Measurements from ENCODE around the gene CDH23.

Gene CDH23

DNA sequence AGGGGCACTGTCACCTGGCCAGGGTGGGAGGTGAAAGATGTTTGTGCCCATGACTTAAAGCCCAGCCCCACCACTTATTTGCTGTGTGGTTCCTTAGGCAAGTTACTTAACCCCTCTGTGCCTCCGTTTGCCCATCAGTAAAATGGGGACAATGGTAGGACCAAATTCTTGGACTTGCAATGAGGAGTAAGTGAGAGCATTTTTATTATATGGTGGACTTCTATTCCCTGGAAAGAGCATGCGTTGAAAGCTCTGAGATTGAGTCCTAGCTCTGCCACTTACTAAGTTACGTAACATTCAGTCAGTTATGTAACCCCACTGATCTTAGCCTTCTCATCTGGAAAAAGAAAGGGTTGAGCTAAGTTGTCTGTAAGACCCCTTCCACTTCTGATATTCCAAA is 357.8 kb downstream of the CDH23 start:
- Histone ChIP-seq H3K9me3 (ENCODE audit: insufficient read depth, low read depth, low read length) (peaks cover 2% of the 10 kb centered on the region), H4K12ac (ENCODE audit: low read depth, low read length) (no peak overlapping the region)
- WGBS (ENCODE audit: extremely low coverage, insufficient coverage, insufficient read length): no CpG with 5 or more reads among the region's 3 CpGs

GRCh38 chr10:71755179-71755879 is 358.6 kb downstream of the CDH23 start:
- Histone ChIP-seq H3K14ac (ENCODE audit: low read length) (no peak overlapping the region), H4K8ac (ENCODE audit: low read depth, low read length) (no peak overlapping the region), H3K9ac (ENCODE audit: low read length) (no peak overlapping the region), H2BK5ac (ENCODE audit: low read depth, low read length, poor library complexity) (no peak overlapping the region), H3K4me3 (ENCODE audit: low read depth, low read length) (no peak overlapping the region), H2AFZ (ENCODE audit: insufficient read depth, low read length, poor library complexity) (no peak overlapping the region), H3K4me1 (ENCODE audit: control insufficient read depth in 1 of 2, insufficient read depth in 2 of 2, low read length in 2 of 2) (peaks cover 0 to 3% of the 10 kb centered on the region in 2 experiments), H3K23ac (ENCODE audit: low read length) (no peak overlapping the region), H4K12ac (ENCODE audit: low read depth, low read length) (no peak overlapping the region), H2BK120ac (ENCODE audit: insufficient read depth, low read length, poor library complexity) (no peak overlapping the region), H3K4ac (ENCODE audit: low read depth, low read length) (no peak overlapping the region), H3K79me1 (ENCODE audit: low read length) (peaks cover 2% of the 10 kb centered on the region), H3K18ac (ENCODE audit: low read length) (no peak overlapping the region), H3K27ac (ENCODE audit: low read depth, low read length) (no peak overlapping the region), H3K9me3 (ENCODE audit: insufficient read depth, low read depth, low read length) (peaks cover 2% of the 10 kb centered on the region), H3K79me2 (ENCODE audit: control insufficient read depth, insufficient read depth, low read length, poor library complexity) (no peaks in the 10 kb centered on the region), H3K4me2 (ENCODE audit: low read length) (no peak overlapping the region), H2BK12ac (ENCODE audit: low read length) (no peak overlapping the region), H2AK5ac (ENCODE audit: low read length) (no peak overlapping the region), H3K36me3 (ENCODE audit: control insufficient read depth in 1 of 2, insufficient read depth in 2 of 2, low read length in 2 of 2) (no peaks in the 10 kb centered on the region), H4K91ac (ENCODE audit: low read depth, low read length) (no peak overlapping the region), H3K27me3 (ENCODE audit: insufficient read depth, low read length) (no peaks in the 10 kb centered on the region)
- peak; percentile 79 to 81 for DNase-seq
- WGBS (ENCODE audit: extremely low coverage, insufficient coverage, insufficient read length): no CpG with 5 or more reads among the region's 16 CpGs

More for the DNA sequence above, 357.8 kb downstream of the CDH23 start:
- Histone ChIP-seq H3K36me3 (ENCODE audit: control insufficient read depth in 1 of 2, insufficient read depth in 2 of 2, low read length in 2 of 2) (no peaks in the 10 kb centered on the region), H3K14ac (ENCODE audit: low read length) (no peak overlapping the region), H3K23ac (ENCODE audit: low read length) (no peak overlapping the region), H2BK120ac (ENCODE audit: insufficient read depth, low read length, poor library complexity) (no peak overlapping the region), H2BK12ac (ENCODE audit: low read length) (no peak overlapping the region), H3K27me3 (ENCODE audit: insufficient read depth, low read length) (no peaks in the 10 kb centered on the region), H4K91ac (ENCODE audit: low read depth, low read length) (no peak overlapping the region), H2BK5ac (ENCODE audit: low read depth, low read length, poor library complexity) (no peak overlapping the region), H2AK5ac (ENCODE audit: low read length) (no peak overlapping the region), H3K79me1 (ENCODE audit: low read length) (peaks cover 2% of the 10 kb centered on the region), H2AFZ (ENCODE audit: insufficient read depth, low read length, poor library complexity) (no peak overlapping the region), H3K4me1 (ENCODE audit: control insufficient read depth in 1 of 2, insufficient read depth in 2 of 2, low read length in 2 of 2) (peaks cover 0 to 3% of the 10 kb centered on the region in 2 experiments), H3K27ac (ENCODE audit: low read depth, low read length) (no peak overlapping the region), H3K4me3 (ENCODE audit: low read depth, low read length) (no peak overlapping the region), H3K18ac (ENCODE audit: low read length) (no peak overlapping the region), H3K4me2 (ENCODE audit: low read length) (no peak overlapping the region), H4K8ac (ENCODE audit: low read depth, low read length) (no peak overlapping the region), H3K79me2 (ENCODE audit: control insufficient read depth, insufficient read depth, low read length, poor library complexity) (no peaks in the 10 kb centered on the region), H3K4ac (ENCODE audit: low read depth, low read length) (no peak overlapping the region), H3K9ac (ENCODE audit: low read length) (no peak overlapping the region)
- DNase-seq: no peak

DNA sequence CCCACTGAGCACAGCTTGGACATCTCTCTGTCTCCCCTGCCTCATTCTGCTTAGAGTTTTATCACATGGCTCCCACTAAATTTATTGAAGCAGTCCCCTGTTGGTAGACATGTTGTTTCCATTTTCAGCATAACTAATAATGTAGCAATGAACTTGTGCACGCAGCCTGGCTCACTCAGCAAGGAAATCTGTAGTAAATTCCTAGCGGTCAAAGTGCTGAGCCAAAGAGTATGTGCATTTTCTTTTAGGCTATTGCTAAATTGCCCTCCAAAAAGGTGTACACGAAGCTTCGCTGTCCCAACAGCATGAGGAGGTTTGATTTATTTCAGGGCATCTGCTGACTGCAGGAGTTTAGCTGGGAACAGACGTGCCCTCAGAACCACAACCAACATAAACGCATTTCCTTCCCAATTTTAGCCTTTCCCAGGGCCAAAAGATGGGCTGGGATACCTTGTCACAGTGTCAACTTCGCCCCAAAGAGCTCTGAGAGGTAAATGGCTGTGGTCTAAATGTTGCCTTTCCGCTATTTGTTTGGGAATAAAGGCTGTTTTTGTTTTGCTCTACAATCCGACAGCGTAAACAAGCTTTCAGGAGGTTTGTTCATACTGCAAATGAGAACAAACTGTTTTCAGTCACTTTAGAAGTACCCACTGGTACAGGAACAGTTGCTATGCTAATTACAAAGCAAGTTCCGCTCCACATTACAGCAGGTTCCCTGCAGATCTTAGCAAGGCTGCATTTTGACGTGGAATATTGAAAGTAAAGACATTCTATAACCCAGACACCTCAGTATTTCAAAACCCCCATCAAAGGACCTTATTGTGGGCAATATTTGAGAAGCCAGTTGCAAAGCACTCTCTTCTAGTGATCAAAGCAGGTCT is 359.8 kb downstream of the CDH23 start:
- Histone ChIP-seq H3K4ac (ENCODE audit: low read depth, low read length) (no peak overlapping the region), H3K27ac (ENCODE audit: low read depth, low read length) (no peak overlapping the region), H4K12ac (ENCODE audit: low read depth, low read length) (no peak overlapping the region), H2BK12ac (ENCODE audit: low read length) (no peak overlapping the region), H4K91ac (ENCODE audit: low read depth, low read length) (no peak overlapping the region), H3K4me3 (ENCODE audit: low read depth, low read length) (no peak overlapping the region), H2BK120ac (ENCODE audit: insufficient read depth, low read length, poor library complexity) (no peak overlapping the region), H3K18ac (ENCODE audit: low read length) (no peak overlapping the region), H3K9ac (ENCODE audit: low read length) (no peak overlapping the region), H3K27me3 (ENCODE audit: insufficient read depth, low read length) (no peaks in the 10 kb centered on the region), H3K9me3 (ENCODE audit: insufficient read depth, low read depth, low read length) (peaks cover 5% of the 10 kb centered on the region), H3K14ac (ENCODE audit: low read length) (no peak overlapping the region), H3K79me1 (ENCODE audit: low read length) (peaks cover 2% of the 10 kb centered on the region), H3K4me1 (ENCODE audit: control insufficient read depth in 1 of 2, insufficient read depth in 2 of 2, low read length in 2 of 2) (peaks cover 0 to 3% of the 10 kb centered on the region in 2 experiments), H3K79me2 (ENCODE audit: control insufficient read depth, insufficient read depth, low read length, poor library complexity) (no peaks in the 10 kb centered on the region), H3K36me3 (ENCODE audit: control insufficient read depth in 1 of 2, insufficient read depth in 2 of 2, low read length in 2 of 2) (no peaks in the 10 kb centered on the region), H2AK5ac (ENCODE audit: low read length) (no peak overlapping the region), H3K23ac (ENCODE audit: low read length) (no peak overlapping the region), H4K8ac (ENCODE audit: low read depth, low read length) (no peak overlapping the region), H2BK5ac (ENCODE audit: low read depth, low read length, poor library complexity) (no peak overlapping the region), H3K4me2 (ENCODE audit: low read length) (no peak overlapping the region), H2AFZ (ENCODE audit: insufficient read depth, low read length, poor library complexity) (no peak overlapping the region)
- DNase-seq: peak in 1 of 2 donors; percentile 31
- no CpG with 5 or more reads among the region's 12 CpGs for WGBS (ENCODE audit: extremely low coverage, insufficient coverage, insufficient read length)

GRCh38 chr10:71757399-71757922 is 360.7 kb downstream of the CDH23 start:
- no peak overlapping the region for H2AFZ ChIP-seq (ENCODE audit: insufficient read depth, low read length, poor library complexity)
- no peak overlapping the region for H3K4me2 ChIP-seq (ENCODE audit: low read length)
- H3K4ac ChIP-seq (ENCODE audit: low read depth, low read length): no peak overlapping the region
- no peak overlapping the region for H3K14ac ChIP-seq (ENCODE audit: low read length)
- H3K27me3 ChIP-seq (ENCODE audit: insufficient read depth, low read length): no peaks in the 10 kb centered on the region
- no peak overlapping the region for H2BK12ac ChIP-seq (ENCODE audit: low read length)
- WGBS (ENCODE audit: extremely low coverage, insufficient coverage, insufficient read length): no CpG with 5 or more reads among the region's 11 CpGs
- H3K9ac ChIP-seq (ENCODE audit: low read length): no peak overlapping the region
- no peak overlapping the region for H3K27ac ChIP-seq (ENCODE audit: low read depth, low read length)
- H3K36me3 ChIP-seq (ENCODE audit: control insufficient read depth in 1 of 2, insufficient read depth in 2 of 2, low read length in 2 of 2): no peaks in the 10 kb centered on the region
- no peak overlapping the region for H4K8ac ChIP-seq (ENCODE audit: low read depth, low read length)
- H2BK120ac ChIP-seq (ENCODE audit: insufficient read depth, low read length, poor library complexity): no peak overlapping the region
- H4K12ac ChIP-seq (ENCODE audit: low read depth, low read length): no peak overlapping the region
- H2BK5ac ChIP-seq (ENCODE audit: low read depth, low read length, poor library complexity): no peak overlapping the region
- no peak overlapping the region for H2AK5ac ChIP-seq (ENCODE audit: low read length)
- H4K91ac ChIP-seq (ENCODE audit: low read depth, low read length): no peak overlapping the region
- no peak overlapping the region for H3K4me3 ChIP-seq (ENCODE audit: low read depth, low read length)
- H3K9me3 ChIP-seq (ENCODE audit: insufficient read depth, low read depth, low read length): peaks cover 5% of the 10 kb centered on the region
- peaks cover 0 to 8% of the 10 kb centered on the region in 2 experiments for H3K4me1 ChIP-seq (ENCODE audit: control insufficient read depth in 1 of 2, insufficient read depth in 2 of 2, low read length in 2 of 2)
- H3K23ac ChIP-seq (ENCODE audit: low read length): no peak overlapping the region
- no peak overlapping the region for H3K18ac ChIP-seq (ENCODE audit: low read length)
- no peak for DNase-seq
- H3K79me2 ChIP-seq (ENCODE audit: control insufficient read depth, insufficient read depth, low read length, poor library complexity): no peaks in the 10 kb centered on the region
- peaks cover 2% of the 10 kb centered on the region for H3K79me1 ChIP-seq (ENCODE audit: low read length)
